HG03135 (cell line): ENCODE results near the gene RIPPLY3.

Experiments
- ATAC-seq: cut with Tn5 transposase; IDR thresholded peaks from one replicate; pipeline ENCODE4 v1.9.1; 2021; ENCODE audit warnings: mild to moderate bottlenecking, moderate library complexity; ENCODE audit not compliant: unreplicated experiment

Gene RIPPLY3

GRCh38 chr21:37058261-37058660, 51.8 kb downstream of the RIPPLY3 start:
- no peak for ATAC-seq

DNA sequence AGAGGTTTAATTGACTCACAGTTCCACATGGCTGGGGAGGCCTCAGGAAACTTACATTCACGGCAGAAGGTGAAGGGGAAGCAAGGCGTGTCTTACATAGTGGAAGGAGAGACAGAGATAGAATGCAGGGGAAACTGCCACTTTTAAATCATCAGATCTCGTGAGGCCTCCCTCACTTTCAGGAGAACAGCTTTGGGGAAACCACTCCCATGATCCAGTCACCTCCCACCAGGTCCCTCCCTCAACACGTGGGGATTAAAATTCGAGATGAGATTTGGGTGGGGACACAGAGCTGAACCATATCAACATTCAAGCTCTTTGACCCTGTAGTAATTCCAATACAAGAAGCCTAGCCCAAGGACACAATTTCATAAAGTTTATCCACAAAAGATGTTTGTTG, 52.7 kb downstream of the RIPPLY3 start:
- no peak for ATAC-seq

GRCh38 chr21:37060296-37060695, 53.8 kb downstream of the RIPPLY3 start:
- no peak for ATAC-seq

DNA sequence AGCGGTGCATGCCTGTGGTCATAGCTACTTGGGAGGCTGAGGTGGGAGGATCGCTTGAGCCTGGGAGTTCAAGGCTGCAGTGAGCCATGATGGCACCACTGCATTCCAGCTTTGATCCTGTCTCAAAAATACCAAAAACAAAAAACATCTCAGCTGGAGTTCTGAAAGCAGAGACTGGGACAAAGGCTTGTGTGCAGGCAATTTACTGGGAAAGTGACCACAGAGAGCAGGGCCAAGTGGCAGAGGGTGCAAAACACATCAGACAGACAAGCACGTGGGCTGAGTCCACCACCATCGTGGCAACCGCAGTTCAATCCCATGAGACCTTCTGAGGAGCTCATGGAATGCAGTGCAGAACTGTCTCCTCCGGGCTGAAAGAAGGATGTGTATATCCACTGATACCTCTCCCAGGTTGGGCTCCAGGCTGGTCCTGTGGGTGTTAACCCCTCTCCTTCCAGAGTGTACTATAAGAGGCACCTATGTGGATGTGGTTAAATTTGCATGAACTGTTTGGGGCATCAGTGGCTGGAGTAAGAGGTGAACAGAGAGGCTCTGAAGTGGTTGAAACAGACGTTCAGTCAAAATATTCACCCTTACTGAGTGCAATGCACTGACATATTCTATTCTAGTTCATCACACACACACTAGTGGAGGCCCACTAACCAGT, 55.6 kb downstream of the RIPPLY3 start:
- ATAC-seq: no peak

DNA sequence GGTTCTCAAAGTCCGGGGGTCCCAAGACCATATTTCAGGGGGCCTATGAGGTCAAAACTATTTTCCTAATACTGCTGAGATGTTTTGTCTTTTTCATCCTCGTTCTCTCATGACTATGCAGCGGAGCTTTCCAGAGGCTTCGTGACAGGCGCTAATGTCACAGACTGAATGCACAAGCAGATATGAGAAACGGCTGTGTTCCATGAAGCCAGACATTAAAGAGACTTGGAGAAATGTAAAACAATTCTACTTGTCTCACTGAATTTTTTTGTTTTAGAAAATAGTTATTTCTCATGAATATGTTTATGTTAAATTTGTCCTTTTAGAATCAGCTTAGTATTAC, 56.1 kb downstream of the RIPPLY3 start:
- ATAC-seq: no peak

DNA sequence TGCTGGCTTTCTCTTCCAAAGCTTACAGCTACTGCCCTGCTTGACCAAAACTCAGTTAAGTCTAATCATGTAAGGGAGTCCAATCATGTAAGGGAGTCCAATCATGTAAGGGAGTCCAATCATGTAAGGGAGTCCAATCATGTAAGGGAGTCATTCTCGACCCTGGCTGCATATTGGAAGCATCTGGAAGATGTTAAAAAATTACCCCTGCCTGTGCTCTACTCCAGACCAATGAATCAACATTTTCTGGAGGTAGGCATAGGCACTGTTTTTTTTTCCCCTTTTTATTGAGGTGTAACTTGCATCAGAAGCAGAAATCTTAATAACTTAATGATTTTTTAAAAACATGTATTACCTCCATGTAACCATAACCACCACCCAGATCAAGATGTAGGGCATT, 56.9 kb downstream of the RIPPLY3 start:
- no peak for ATAC-seq

- ATAC-seq: no peak
These were observed 58.3 kb downstream of the RIPPLY3 start for GRCh38 chr21:37064841-37065240.

DNA sequence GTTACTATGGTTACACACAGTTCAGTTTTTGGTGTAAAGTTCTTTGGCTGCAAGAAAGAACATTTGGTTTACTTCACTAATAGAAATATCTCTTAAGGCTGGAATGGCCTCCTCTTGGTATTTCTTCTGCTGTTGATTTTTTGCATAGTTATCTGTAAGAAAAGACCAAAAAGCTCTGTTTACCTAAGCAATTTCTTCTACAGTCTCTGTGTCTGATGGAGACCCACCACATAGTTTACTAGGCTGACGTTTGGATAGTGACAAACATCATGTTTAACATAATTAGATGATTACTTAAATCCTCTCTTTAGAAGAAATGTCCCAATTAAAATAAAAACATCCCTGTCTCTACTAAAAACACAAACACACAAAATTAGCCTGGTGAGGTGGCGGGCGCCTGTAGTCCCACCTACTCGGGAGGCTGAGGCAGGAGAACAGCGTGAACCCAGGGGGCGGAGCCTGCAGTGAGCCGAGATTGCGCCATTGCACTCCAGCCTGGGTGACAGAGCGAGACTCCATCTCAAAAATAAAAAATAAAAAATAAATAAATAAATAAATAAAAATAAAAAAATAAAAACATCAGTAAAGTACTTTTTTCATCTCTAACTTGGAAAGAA, 59.2 kb downstream of the RIPPLY3 start:
- ATAC-seq: no peak
